Mucosa of rectum (tissue), 2 donors: ENCODE data around the gene DDTL.
"Not testable (repeated sequence)": the region's sequence is repeated elsewhere in the genome, so short reads cannot be mapped to it uniquely, and the experiment has no call there.

Experiments
- H3K27ac ChIP-seq, 2 donors: one replicate each; pipeline ENCODE4 v1.7.0; 2013; ENCODE audit warnings: inconsistent platforms in 2 of 2, low read depth in 2 of 2, low read length in 2 of 2
- H3K27me3 ChIP-seq, 2 donors: one replicate each; pipeline ENCODE4 v1.7.0; 2013; ENCODE audit warnings: low read length in 2 of 2; ENCODE audit not compliant: control insufficient read depth in 2 of 2, insufficient read depth in 2 of 2
- H3K36me3 ChIP-seq, 2 donors: one replicate each; pipeline ENCODE4 v1.7.0; 2013; ENCODE audit warnings: low read length in 2 of 2; ENCODE audit not compliant: control insufficient read depth in 2 of 2, insufficient read depth in 2 of 2
- H3K4me1 ChIP-seq, 2 donors: one replicate each; pipeline ENCODE4 v1.7.0; 2013; ENCODE audit warnings: low read length in 2 of 2, mild to moderate bottlenecking in 1 of 2; ENCODE audit not compliant: control insufficient read depth in 2 of 2, insufficient read depth in 2 of 2
- H3K4me3 ChIP-seq, 2 donors: one replicate each; pipeline ENCODE4 v1.7.0; 2013; ENCODE audit warnings: low read length in 2 of 2
- H3K9ac ChIP-seq, 2 donors: one replicate each; pipeline ENCODE4 v1.7.0; 2013; ENCODE audit warnings: low read length in 2 of 2, low read depth in 1 of 2, mild to moderate bottlenecking in 1 of 2
- H3K9me3 ChIP-seq, 2 donors: one replicate each; pipeline ENCODE4 v1.7.0; 2013; ENCODE audit warnings: low read length in 2 of 2; ENCODE audit not compliant: control insufficient read depth in 2 of 2
- donor health status: healthy.
- donor health status: Normal muscosa, but diverticular disease.

DDTL gene

GRCh38 chr22:23969071-23969470 lies 2.4 kb downstream of the DDTL start:
- Histone ChIP-seq H3K27me3 (no peaks in the 10 kb centered on the region), H3K27ac (no peak overlapping the region), H3K4me3 (no peak overlapping the region), H3K36me3 (peaks cover 29 to 30% of the 10 kb centered on the region in 2 donors), H3K4me1 (no peaks in the 10 kb centered on the region), H3K9ac (no peak overlapping the region), H3K9me3 (no peaks in the 10 kb centered on the region)

- H3K9ac ChIP-seq = no peak overlapping the region
- H3K4me3 ChIP-seq = no peak overlapping the region
- H3K36me3 ChIP-seq = peaks cover 29 to 30% of the 10 kb centered on the region in 2 donors
- no peaks in the 10 kb centered on the region for H3K4me1 ChIP-seq
- H3K27ac ChIP-seq = no peak overlapping the region
- no peaks in the 10 kb centered on the region for H3K27me3 ChIP-seq
- H3K9me3 ChIP-seq = no peaks in the 10 kb centered on the region
These were observed 3.5 kb downstream of the DDTL start for GRCh38 chr22:23970201-23970641.

GRCh38 chr22:23970816-23971486 lies 4.3 kb downstream of the DDTL start:
- no peak overlapping the region for H3K9ac ChIP-seq
- no peaks in the 10 kb centered on the region for H3K9me3 ChIP-seq
- H3K4me3 ChIP-seq = no peak overlapping the region
- H3K27me3 ChIP-seq = no peaks in the 10 kb centered on the region
- H3K36me3 ChIP-seq = peaks cover 29 to 30% of the 10 kb centered on the region in 2 donors
- H3K4me1 ChIP-seq = no peaks in the 10 kb centered on the region
- no peak overlapping the region for H3K27ac ChIP-seq

GRCh38 chr22:23971927-23972326 lies 5.2 kb downstream of the DDTL start:
- H3K9ac ChIP-seq, H3K27ac ChIP-seq: not testable (repeated sequence)
- H3K36me3 ChIP-seq = peaks cover 29 to 30% of the 10 kb centered on the region in 2 donors

GRCh38 chr22:23974345-23974744 lies 7.7 kb downstream of the DDTL start, which contains the start of gene DDT:
Gene DDT, minus strand, starts transcription at chr22:23974441. Its CDS starts 27 bp downstream, at chr22:23974414.
- not testable (repeated sequence) for H3K4me1 ChIP-seq, H3K27ac ChIP-seq

More at GRCh38 chr22:23971927-23972326, 5.2 kb downstream of the DDTL start:
- H3K9me3 ChIP-seq, H3K4me3 ChIP-seq, H3K27me3 ChIP-seq, H3K4me1 ChIP-seq: not testable (repeated sequence)

GRCh38 chr22:23974836-23975352 lies 8.2 kb downstream of the DDTL start:
- not testable (repeated sequence) for H3K9ac ChIP-seq, H3K9me3 ChIP-seq, H3K4me3 ChIP-seq, H3K4me1 ChIP-seq, H3K27ac ChIP-seq, H3K27me3 ChIP-seq
- peaks cover 20 to 21% of the 10 kb centered on the region in 2 donors for H3K36me3 ChIP-seq

More at GRCh38 chr22:23974345-23974744, 7.7 kb downstream of the DDTL start, which contains the start of gene DDT:
- not testable (repeated sequence) for H3K4me3 ChIP-seq, H3K27me3 ChIP-seq, H3K9ac ChIP-seq, H3K9me3 ChIP-seq
- H3K36me3 ChIP-seq = peaks cover 26% of the 10 kb centered on the region in 2 donors

- not testable (repeated sequence) for H3K27me3 ChIP-seq, H3K27ac ChIP-seq, H3K9me3 ChIP-seq, H3K9ac ChIP-seq, H3K4me1 ChIP-seq, H3K4me3 ChIP-seq, H3K36me3 ChIP-seq
These were observed 10.6 kb downstream of the DDTL start for GRCh38 chr22:23977304-23977703.

- H3K36me3 ChIP-seq, H3K9me3 ChIP-seq, H3K27me3 ChIP-seq, H3K27ac ChIP-seq, H3K4me3 ChIP-seq, H3K4me1 ChIP-seq, H3K9ac ChIP-seq: not testable (repeated sequence)
These were observed 13.0 kb downstream of the DDTL start, which contains the start of gene GSTT2 for GRCh38 chr22:23979557-23980240. Gene GSTT2, plus strand, starts transcription at chr22:23980134.

GRCh38 chr22:23980567-23980966 lies 13.9 kb downstream of the DDTL start:
- H3K9ac ChIP-seq, H3K27ac ChIP-seq, H3K36me3 ChIP-seq, H3K4me3 ChIP-seq, H3K27me3 ChIP-seq, H3K4me1 ChIP-seq, H3K9me3 ChIP-seq: not testable (repeated sequence)

- no peaks in the 10 kb centered on the region for H3K9me3 ChIP-seq
- no peaks in the 10 kb centered on the region for H3K27me3 ChIP-seq
- H3K4me1 ChIP-seq = no peaks in the 10 kb centered on the region
- no peak overlapping the region for H3K9ac ChIP-seq
- H3K36me3 ChIP-seq = no peaks in the 10 kb centered on the region
- H3K27ac ChIP-seq = no peak overlapping the region
- no peak overlapping the region for H3K4me3 ChIP-seq
These were observed 17.7 kb downstream of the DDTL start for GRCh38 chr22:23984430-23984829.
